Activated gamma-delta T cell treated with Interleukin-2 at 50 U/mL for 16 hours (primary cell): ENCODE measurements around the gene RBMS3.
"Not testable (repeated sequence)": the region's sequence is repeated elsewhere in the genome, so short reads cannot be mapped to it uniquely, and the experiment has no call there.

Experiments used
- DNase-seq: peaks from one replicate; pipeline ENCODE4 v3.0.0-alpha.2; 2020

Gene RBMS3

GRCh38 chr3:29758434-29759322 is 477.8 kb downstream of the RBMS3 start:
- no peak for DNase-seq

- no peak for DNase-seq
Observed at GRCh38 chr3:29759411-29760225, 478.7 kb downstream of the RBMS3 start.

GRCh38 chr3:29760226-29760685 is 479.4 kb downstream of the RBMS3 start:
- no peak for DNase-seq

- no peak for DNase-seq
Observed at GRCh38 chr3:29761517-29761916, 480.6 kb downstream of the RBMS3 start.

GRCh38 chr3:29763115-29763514 is 482.2 kb downstream of the RBMS3 start:
- no peak for DNase-seq

GRCh38 chr3:29764041-29764440 is 483.2 kb downstream of the RBMS3 start:
- DNase-seq: no peak

GRCh38 chr3:29764603-29765254 is 483.9 kb downstream of the RBMS3 start:
- no peak for DNase-seq

- no peak for DNase-seq
Observed at GRCh38 chr3:29771602-29772001, 490.7 kb downstream of the RBMS3 start.

- DNase-seq: no peak
Observed at GRCh38 chr3:29772436-29772835, 491.6 kb downstream of the RBMS3 start.

GRCh38 chr3:29773481-29773880 is 492.6 kb downstream of the RBMS3 start:
- no peak for DNase-seq

GRCh38 chr3:29775340-29775739 is 494.5 kb downstream of the RBMS3 start:
- DNase-seq: no peak

- no peak for DNase-seq
Observed at GRCh38 chr3:29777869-29778268, 497.0 kb downstream of the RBMS3 start.

GRCh38 chr3:29789686-29790085 is 508.8 kb downstream of the RBMS3 start:
- DNase-seq: no peak

- DNase-seq: no peak
Observed at GRCh38 chr3:29796808-29797207, 515.9 kb downstream of the RBMS3 start.

GRCh38 chr3:29802057-29802456 is 521.2 kb downstream of the RBMS3 start:
- no peak for DNase-seq

- DNase-seq: no peak
Observed at GRCh38 chr3:29804044-29804443, 523.2 kb downstream of the RBMS3 start.

GRCh38 chr3:29805757-29806156 is 524.9 kb downstream of the RBMS3 start:
- DNase-seq: no peak

- DNase-seq: not testable (repeated sequence)
Observed at GRCh38 chr3:29808324-29808723, 527.5 kb downstream of the RBMS3 start.

GRCh38 chr3:29822071-29822470 is 541.2 kb downstream of the RBMS3 start:
- no peak for DNase-seq

GRCh38 chr3:29823233-29823632 is 542.4 kb downstream of the RBMS3 start:
- no peak for DNase-seq

- no peak for DNase-seq
Observed at GRCh38 chr3:29826712-29827111, 545.8 kb downstream of the RBMS3 start.

- DNase-seq: no peak
Observed at GRCh38 chr3:29827756-29828155, 546.9 kb downstream of the RBMS3 start.

- no peak for DNase-seq
Observed at GRCh38 chr3:29829340-29829739, 548.5 kb downstream of the RBMS3 start.
